ENCODE measurements around the gene AGPAT1.

DNA sequence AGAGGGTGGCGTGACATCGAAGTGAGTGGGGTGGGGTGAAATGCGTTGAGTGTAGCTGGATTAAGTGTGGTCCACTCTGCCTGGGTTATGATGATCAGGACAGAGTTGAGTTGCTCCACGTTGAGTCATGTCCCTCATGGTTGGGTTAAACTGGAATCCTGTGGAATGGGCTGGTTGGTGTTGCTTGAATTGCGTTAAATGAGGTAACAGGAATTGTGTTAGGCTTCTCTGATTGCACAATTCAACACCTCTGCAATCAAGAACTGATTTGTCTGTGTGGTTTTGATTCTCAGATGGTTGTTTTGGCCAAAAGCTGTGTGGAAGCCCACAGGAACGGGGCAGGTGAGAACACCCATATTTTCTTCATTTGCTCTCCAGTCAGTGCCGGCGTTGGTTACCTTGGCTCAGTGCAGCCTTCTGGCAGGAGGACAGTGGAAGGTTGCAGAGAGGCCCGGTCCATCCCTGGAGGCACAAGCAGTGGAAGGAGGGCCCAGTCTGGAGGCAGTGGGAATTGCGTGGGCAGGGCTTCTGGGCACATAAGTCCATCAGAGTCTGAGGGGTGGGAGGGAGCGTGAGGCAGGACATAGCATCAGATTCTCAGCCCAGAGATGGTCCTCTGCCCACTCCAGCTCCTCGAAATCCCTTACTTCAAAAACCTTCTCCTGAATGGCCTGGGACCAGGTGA, 36.3 kb upstream of the AGPAT1 start:
- no peak for TF ChIP-seq IRF2 (CRISPR knock-in tag; IDR thresholded peaks at IDR 0.05; ENCODE audit: borderline replicate concordance, low read depth)
- TF ChIP-seq, protein P1, sequence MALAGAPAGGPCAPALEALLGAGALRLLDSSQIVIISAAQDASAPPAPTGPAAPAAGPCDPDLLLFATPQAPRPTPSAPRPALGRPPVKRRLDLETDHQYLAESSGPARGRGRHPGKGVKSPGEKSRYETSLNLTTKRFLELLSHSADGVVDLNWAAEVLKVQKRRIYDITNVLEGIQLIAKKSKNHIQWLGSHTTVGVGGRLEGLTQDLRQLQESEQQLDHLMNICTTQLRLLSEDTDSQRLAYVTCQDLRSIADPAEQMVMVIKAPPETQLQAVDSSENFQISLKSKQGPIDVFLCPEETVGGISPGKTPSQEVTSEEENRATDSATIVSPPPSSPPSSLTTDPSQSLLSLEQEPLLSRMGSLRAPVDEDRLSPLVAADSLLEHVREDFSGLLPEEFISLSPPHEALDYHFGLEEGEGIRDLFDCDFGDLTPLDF (CRISPR knock-in tag; IDR thresholded peaks at IDR 0.05), result no peak
- TF ChIP-seq, protein P2, sequence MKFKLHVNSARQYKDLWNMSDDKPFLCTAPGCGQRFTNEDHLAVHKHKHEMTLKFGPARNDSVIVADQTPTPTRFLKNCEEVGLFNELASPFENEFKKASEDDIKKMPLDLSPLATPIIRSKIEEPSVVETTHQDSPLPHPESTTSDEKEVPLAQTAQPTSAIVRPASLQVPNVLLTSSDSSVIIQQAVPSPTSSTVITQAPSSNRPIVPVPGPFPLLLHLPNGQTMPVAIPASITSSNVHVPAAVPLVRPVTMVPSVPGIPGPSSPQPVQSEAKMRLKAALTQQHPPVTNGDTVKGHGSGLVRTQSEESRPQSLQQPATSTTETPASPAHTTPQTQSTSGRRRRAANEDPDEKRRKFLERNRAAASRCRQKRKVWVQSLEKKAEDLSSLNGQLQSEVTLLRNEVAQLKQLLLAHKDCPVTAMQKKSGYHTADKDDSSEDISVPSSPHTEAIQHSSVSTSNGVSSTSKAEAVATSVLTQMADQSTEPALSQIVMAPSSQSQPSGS (CRISPR knock-in tag; IDR thresholded peaks at IDR 0.05; ENCODE audit: borderline replicate concordance, low read depth), result no peak
- TF ChIP-seq, protein P3, sequence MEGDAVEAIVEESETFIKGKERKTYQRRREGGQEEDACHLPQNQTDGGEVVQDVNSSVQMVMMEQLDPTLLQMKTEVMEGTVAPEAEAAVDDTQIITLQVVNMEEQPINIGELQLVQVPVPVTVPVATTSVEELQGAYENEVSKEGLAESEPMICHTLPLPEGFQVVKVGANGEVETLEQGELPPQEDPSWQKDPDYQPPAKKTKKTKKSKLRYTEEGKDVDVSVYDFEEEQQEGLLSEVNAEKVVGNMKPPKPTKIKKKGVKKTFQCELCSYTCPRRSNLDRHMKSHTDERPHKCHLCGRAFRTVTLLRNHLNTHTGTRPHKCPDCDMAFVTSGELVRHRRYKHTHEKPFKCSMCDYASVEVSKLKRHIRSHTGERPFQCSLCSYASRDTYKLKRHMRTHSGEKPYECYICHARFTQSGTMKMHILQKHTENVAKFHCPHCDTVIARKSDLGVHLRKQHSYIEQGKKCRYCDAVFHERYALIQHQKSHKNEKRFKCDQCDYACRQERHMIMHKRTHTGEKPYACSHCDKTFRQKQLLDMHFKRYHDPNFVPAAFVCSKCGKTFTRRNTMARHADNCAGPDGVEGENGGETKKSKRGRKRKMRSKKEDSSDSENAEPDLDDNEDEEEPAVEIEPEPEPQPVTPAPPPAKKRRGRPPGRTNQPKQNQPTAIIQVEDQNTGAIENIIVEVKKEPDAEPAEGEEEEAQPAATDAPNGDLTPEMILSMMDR (IDR thresholded peaks at IDR 0.05), result no peak
- no peak for TF ChIP-seq NR2C2 (CRISPR knock-in tag; IDR thresholded peaks at IDR 0.05)
- no peak for TF ChIP-seq USF2 (CRISPR knock-in tag; IDR thresholded peaks at IDR 0.05)
- no peak for TF ChIP-seq ZBTB21 (CRISPR knock-in tag; IDR thresholded peaks at IDR 0.05; ENCODE audit: borderline replicate concordance)
- TF ChIP-seq SP1 (CRISPR knock-in tag; conservative IDR thresholded peaks at IDR 0.05), result no peak
- TF ChIP-seq, protein P4, sequence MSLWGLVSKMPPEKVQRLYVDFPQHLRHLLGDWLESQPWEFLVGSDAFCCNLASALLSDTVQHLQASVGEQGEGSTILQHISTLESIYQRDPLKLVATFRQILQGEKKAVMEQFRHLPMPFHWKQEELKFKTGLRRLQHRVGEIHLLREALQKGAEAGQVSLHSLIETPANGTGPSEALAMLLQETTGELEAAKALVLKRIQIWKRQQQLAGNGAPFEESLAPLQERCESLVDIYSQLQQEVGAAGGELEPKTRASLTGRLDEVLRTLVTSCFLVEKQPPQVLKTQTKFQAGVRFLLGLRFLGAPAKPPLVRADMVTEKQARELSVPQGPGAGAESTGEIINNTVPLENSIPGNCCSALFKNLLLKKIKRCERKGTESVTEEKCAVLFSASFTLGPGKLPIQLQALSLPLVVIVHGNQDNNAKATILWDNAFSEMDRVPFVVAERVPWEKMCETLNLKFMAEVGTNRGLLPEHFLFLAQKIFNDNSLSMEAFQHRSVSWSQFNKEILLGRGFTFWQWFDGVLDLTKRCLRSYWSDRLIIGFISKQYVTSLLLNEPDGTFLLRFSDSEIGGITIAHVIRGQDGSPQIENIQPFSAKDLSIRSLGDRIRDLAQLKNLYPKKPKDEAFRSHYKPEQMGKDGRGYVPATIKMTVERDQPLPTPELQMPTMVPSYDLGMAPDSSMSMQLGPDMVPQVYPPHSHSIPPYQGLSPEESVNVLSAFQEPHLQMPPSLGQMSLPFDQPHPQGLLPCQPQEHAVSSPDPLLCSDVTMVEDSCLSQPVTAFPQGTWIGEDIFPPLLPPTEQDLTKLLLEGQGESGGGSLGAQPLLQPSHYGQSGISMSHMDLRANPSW (CRISPR knock-in tag; conservative IDR thresholded peaks at IDR 0.05; ENCODE audit: low read depth), result no peak

All from WTC11 (cell line).